Measurements from ENCODE around the gene PICALM.

- TF ChIP-seq CTCF (IDR thresholded peaks at IDR 0.05) (no peak), POLR2AphosphoS5 (IDR thresholded peaks at IDR 0.05) (no peak), POLR2A (IDR thresholded peaks at IDR 0.05) (no peak), EP300 (IDR thresholded peaks at IDR 0.05) (no peak)
These were observed 22.8 kb downstream of the PICALM start for GRCh38 chr11:86046116-86046515.

Measured in gastroesophageal sphincter (tissue), 3 donors.